Measurements from ENCODE around the gene PIK3R3.

- TF ChIP-seq, protein P1, sequence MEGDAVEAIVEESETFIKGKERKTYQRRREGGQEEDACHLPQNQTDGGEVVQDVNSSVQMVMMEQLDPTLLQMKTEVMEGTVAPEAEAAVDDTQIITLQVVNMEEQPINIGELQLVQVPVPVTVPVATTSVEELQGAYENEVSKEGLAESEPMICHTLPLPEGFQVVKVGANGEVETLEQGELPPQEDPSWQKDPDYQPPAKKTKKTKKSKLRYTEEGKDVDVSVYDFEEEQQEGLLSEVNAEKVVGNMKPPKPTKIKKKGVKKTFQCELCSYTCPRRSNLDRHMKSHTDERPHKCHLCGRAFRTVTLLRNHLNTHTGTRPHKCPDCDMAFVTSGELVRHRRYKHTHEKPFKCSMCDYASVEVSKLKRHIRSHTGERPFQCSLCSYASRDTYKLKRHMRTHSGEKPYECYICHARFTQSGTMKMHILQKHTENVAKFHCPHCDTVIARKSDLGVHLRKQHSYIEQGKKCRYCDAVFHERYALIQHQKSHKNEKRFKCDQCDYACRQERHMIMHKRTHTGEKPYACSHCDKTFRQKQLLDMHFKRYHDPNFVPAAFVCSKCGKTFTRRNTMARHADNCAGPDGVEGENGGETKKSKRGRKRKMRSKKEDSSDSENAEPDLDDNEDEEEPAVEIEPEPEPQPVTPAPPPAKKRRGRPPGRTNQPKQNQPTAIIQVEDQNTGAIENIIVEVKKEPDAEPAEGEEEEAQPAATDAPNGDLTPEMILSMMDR (IDR thresholded peaks at IDR 0.05), result no peak
- TF ChIP-seq POLR2A (IDR thresholded peaks at IDR 0.05), result no peak
These were observed 137.1 kb downstream of the PIK3R3 start for GRCh38 chr1:45995298-45995697.
